GM19099 (cell line): Measurements from ENCODE around the gene MPC1.
A peak's percentile ranks its signal among the peaks of the same experiment; 100 is the strongest.

Experiments
- POLR2A ChIP-seq: IDR thresholded peaks from 3 replicates; pipeline ENCODE4 v1.6.1; 2011; ENCODE audit warnings: low read depth; ENCODE audit not compliant: insufficient read length; ENCODE audit errors: extremely low read depth

The MPC1 gene

DNA sequence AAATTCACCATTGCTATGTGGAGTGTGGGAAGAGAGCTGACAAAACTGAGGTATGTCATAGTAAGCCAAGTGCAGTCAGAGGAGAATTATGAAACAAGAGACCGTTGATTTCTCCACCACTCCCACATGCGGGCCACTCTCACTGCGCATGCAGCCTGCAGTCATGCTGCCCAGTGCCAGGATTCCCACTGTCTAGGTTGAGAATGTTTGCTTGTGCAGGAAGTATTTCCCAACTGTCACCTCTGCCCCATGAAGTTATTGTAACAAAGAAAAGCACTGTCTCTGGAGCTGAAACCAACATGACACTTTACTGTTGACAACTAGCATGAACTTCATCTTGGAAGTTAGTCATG, 21.7 kb downstream of the MPC1 start:
- TF ChIP-seq POLR2A: no peak

DNA sequence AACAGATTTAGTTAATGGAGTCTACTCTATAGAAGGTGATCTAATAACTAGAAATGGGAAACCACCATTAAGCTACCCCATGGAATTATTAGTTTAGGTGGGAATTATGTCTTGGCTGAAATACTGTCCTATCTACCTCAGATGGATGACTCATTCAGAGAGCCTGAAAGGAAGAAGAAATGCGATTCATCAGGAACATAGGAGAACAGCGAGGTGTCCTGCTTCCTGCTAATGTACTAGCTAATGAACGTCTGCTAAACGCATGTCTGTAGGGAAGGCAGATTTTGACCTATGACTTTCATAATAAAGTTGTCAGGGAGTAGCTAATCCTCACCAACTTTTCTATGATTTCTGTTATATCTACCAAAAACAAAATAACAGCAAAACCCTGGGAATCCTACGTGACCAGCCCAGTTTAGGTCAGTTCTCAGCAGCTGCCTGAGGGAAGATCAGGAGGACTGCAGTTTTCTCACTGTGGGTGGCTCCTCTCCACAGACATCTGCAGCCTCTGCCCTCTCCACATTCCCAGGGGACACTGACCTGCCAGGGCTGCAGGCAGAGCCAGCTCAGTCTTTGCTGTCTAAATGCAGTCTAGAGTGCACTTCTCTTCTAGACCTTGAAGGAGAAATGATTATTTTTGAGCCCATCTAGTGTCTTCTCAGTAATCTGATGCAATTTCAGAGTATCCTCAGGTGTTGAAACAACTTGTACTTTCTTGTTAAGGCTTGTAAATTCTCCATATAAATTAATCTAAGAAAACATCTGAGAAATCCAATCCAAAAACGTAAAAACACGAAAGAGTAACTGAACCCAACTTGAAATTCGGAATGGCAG, 22.3 kb downstream of the MPC1 start:
- TF ChIP-seq POLR2A: no peak

DNA sequence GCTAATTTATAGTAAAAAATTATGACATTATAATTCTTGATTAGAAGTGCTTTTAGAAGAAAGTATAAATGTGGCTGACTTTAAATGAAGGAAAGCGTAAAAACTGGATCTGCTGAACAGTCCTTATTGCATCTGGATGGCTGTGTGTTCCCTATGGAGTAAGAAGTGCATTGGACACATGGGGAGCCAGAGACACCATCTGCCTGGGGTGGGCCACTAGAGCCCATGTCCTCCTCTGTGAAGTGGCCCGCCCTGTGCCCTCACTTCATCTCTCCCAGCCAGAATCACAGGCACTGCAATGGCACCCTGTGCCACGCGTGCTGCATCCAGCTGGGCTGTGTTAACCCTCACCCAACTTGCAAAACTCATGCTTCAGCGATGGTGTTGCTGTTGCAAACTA, 27.2 kb downstream of the MPC1 start:
- TF ChIP-seq POLR2A: no peak

DNA sequence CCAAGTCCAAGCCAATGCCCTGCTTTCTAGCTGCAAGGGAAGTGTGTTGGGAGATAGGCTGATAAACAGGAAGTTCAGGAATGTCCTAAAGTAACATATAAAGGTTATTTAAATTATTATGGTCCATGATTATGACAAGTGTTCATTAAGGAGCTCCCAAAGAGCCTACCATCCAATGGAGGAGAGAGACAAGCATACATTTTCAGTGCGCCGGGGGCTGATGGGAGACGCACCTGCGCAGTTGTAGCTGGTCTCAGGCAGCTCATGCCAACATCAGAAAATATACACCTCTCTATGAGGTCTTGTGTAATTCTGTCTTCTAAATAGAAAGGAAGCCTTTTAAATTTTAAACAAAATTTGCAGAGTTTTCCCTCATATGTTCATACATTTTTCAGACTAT, 27.8 kb downstream of the MPC1 start:
- TF ChIP-seq POLR2A: no peak

DNA sequence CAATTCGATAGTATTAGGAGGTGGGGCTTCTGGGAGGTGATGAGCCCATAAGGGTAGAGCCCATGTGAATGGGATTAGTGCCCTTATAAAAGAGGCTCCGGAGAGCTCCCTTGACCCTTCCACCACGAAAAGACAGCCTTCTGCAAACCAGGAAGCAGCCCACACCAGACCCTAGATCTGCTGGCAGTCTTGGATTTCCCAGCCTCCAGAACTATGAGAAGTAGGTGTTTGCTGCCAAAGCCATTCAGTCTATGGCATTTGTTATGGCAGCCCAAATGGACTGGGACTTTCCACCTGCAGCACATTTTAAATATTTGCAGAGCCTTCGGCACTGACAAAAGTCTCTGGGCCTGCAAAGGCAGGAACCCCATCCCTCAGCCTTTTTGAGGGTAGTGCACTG, 28.6 kb downstream of the MPC1 start:
- TF ChIP-seq POLR2A: no peak

DNA sequence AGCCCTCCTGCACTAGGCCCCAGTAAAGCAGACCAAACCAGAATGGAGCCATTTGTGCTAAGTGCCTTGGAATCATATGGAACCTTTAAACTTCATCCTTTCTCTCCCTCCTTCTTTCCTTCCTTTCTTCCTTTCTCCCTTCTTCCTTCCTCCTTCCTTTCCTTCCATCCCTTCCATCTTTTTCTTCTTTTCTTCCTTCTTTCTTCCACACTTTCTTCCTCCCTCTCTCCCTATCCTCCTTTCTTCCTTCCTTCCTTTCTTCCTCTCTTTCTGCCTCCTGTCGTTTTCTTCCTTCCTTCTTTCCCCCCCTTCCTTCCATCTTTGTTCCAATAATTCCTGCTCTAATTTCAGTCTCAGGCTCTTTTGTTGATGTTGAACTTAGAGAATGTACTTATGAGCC, 29.2 kb downstream of the MPC1 start:
- TF ChIP-seq POLR2A: no peak

DNA sequence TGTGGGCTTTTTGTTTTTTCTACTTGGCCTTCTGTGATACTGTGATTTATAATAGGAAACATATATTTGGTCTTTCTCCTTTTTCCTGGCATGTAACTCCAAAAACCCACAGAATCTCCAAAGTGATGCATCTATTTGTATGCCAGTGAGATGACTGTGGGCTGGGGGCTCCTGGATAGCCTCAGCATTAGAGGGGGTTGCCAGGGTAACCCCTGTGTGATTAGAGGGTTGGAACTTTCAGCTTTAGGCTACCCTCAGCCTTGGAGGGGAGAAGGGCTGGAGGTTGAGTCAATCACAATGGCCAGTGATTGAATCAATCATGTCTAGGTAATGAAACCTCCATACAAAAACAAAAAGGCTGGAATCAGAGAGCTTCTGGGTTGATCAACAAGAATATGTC, 29.8 kb downstream of the MPC1 start:
- TF ChIP-seq POLR2A: no peak

DNA sequence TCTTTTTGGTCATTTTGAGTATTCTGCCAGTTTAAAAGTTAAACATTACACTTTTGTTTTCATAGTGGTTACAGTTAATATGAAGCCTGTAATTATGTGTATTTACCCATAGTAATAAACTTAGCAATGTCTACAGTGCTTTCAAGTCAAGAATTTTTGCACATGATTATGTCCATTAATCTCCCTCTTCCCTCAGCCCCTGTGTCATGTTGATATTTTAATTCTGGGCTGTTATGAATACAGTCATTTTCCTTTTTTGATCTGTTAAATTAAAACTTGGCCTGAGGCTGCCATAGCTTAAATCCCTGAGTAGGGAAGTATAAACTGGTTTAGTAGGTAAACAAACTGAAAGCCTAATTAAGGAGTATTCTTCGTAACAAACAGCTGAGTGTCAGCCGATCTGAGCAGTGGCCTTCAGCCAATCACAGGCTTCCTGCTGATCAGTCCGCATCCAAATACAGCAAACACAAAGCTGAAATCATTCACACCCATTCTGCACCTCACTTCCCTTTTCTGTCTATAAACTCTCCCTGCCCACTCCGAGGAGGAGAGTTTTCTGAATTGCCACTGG, 30.9 kb downstream of the MPC1 start:
- TF ChIP-seq POLR2A: no peak

DNA sequence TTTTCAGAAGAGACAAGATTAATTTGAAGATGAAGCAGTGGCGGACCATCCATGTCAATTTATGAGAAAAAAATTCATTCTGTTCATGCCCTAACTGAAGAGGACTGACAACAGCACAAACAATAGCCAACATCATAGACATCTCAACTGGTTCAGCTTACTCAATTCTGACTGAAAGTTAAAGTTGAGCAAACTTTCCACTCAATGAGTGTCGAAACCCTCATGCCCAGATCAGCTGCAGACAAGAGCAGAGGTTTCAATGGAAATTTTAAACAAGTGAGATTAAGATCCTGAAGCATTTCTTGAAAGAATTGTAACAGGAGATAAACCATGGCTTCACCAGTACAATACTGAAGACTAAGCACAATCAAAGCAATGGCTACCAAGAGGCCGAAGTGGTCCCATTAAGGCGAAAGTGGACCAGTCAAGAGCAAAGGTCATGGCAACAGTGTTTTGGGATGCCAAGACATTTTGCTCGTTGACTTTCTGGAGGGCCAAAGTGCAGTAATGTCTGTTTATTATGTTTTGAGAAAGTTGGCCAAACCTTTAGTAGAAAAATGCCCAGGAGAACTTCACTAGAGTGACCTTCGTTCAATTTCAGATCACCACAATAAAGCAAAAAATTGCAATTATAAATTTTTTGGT, 34.3 kb downstream of the MPC1 start:
- no peak for TF ChIP-seq POLR2A

DNA sequence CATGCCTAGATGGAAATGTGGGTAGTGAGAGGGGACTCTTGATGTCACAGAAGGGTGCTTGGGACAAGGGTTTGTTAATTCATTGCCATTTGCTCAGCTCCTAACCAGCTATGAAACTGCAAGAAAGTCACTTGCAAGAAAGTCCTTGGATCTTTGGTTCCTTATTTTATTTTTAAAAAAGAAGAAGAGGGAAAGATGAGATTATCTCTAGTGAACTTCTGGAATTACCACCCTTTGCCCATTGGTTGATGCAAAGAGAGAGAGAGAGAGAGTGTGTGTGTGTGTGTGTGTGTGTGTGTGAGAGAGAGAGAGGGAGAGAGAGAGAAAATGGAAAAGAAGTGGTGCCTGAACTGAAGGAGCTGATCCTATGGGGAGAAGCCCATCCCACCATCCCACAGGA, 35.8 kb downstream of the MPC1 start:
- TF ChIP-seq POLR2A: no peak

DNA sequence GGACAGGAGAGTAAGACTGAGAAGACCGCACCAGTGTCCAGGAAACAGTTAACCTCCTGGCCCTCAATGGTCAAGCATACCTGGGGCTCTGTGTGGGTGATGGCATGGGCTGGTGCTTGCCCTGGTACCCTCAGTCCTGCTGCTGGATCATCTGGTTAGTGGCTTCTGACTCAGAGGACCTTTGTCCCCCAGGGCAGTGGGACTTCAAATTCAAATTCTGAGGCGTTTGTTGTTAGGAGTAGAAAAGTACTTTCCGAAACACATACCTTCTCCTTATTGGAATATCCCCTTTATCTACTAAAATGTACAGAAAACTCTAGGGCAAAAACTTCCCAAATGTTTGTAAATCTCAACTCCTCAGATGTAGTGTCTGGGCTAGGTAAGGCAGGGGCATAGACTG, 36.3 kb downstream of the MPC1 start:
- no peak for TF ChIP-seq POLR2A

DNA sequence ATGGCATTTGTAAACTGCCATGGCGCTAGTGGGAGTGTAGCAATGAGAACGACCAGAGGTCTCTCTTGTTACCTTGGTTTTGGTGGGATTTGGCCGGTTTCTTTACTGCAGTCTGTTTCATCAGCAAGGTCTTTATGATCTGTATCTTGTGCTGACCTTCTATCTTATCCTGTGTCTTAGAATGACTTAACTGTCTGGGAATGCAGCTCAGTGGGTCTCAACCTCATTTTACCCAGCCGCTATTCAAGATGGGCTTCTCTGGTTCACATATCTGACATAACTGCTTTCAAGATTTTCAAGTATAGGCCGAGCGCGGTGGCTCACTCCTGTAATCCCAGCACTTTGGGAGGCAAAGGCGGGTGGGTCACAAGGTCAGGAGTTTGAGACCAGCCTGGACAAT, 38.5 kb downstream of the MPC1 start:
- no peak for TF ChIP-seq POLR2A

DNA sequence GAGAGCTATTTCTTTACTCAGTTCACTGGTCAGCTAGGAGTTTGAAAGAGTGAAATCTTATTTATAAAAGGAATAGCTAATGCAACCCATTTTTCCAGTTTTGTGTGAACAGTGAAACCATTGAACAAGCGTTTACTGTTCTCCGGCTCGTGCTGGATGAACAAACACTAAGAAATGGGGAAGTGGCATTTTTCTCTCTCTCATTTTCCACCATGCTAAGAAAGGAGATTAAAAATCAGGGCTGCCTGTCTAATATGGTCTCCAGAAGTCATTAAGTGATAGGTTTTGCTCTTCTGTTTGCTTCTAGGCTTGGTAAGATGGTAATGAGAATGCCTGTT, 39.6 kb downstream of the MPC1 start:
- no peak for TF ChIP-seq POLR2A

DNA sequence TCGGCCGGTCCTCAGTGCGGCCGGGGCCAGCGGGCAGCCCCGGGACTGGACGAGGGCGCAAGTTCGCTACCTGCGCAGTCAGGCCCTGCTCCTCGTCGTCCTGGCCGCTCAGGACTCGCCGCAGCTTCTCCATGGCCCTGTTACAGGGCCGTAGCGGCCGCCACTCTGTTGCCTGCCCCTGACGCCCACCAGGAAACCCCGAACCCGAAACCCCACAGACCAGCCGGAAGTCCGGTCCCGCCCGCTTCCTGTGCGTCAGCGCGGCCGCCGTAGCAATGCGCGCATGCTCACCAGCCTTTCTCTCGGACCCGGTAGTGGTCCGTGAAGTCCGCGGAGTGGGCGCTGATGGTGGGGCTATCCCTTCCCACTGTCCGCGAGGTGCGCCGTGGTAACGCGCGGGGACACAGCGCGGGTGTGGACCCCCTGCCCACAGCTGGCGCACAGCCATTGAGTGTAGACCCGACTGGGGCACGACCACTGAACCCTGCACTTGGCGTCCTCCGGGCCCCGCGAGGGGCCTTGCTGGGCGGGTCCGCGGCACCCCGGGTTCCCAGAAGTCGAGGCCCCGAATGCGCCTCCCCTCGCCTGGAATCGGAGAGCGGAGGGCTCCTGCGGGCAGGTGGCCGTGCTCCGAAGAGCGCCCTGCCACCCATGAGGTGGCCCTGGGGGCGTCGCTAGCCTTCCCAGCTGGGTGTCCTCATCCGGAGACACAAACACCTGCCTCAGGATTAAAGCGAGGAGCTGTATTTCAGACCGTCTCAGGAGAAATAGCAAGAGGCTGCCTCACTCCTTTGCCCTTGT, 40.2 kb downstream of the MPC1 start, which contains the start of gene SFT2D1:
Gene SFT2D1, minus strand, starts transcription at position 197 of the 801 bp plus-strand sequence. Its CDS starts 64 bp downstream, at position 133.
- TF ChIP-seq POLR2A: peak; percentile 98

DNA sequence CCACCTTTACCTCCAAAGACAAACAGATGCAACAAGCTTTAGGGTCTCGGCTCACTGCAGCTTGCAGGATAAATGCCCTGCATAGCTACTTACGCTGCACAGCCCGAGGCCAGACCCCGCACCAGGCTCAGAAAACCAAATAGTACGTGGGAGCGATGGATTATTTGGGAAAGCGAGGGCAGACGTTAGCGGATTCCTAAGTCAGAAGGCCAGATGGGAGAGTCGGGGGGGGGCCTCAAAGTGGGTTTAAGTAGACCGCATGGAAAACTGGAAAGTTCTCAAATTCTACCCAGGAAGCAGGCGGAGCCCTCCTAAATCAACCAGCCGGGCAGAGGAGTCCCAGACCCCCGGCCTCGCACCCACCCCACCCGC, 40.8 kb downstream of the MPC1 start:
- TF ChIP-seq POLR2A: no peak
